ENCODE results near the gene GNG12. TPM values are rescaled to one million over a fixed set of nuclear protein-coding genes. Genes with fewer than 3 reads are reported as not detected.
A peak's percentile ranks its signal among the peaks of the same experiment; 100 is the strongest.

The GNG12 gene
- total and polyA plus RNA-seq, 9 of the 15 experiments (the other 6 are each of a cell fraction or from before 2014, with no cell fraction given) = 2.6 to 6.0 (median 4.1) TPM

DNA sequence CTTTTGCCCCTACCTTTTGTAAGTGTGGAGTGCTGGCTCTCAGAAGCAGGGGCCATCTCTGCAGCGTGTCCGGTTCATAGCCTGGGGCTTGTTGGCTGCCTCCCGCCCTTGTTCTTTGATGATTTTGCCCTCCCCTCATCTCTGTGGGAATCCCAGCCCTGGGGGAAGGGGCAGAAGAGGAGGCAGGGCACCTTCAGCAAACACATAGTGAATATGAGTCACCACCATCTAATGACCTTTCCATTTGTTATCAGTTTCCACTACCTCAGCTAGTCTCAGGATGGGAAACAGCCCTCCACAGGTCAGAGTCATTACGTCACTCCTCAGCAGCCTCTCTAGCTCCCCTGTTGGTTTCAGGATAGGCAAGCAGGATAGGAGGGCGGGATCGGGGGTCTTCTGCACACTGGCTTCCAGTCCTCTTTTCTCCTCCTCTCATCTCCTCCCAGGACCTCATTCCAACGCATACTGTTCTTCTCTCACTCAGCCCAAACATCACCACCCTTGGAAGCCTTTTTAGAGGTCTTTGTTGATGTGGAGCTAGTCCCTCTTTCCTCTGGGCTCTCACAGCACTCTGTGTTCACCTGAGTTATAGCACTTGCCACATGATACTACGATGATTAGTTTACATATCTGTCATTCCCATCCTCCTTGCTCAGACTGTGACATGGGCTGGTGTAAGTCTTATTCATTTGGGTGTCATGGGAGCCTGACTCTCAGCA, 132.4 kb downstream of the GNG12 start (continued):
- TF ChIP-seq MTA3 (IDR thresholded peaks at IDR 0.05; ENCODE audit: borderline replicate concordance) (peak; percentile 79; the same call in 1 of the 2 replicates), KHSRP (IDR thresholded peaks at IDR 0.05) (no peak), BHLHE40 (IDR thresholded peaks at IDR 0.05; ENCODE audit: low read length) (no peak), ZEB2 (IDR thresholded peaks at IDR 0.05) (peak; percentile 84), U2AF1 (optimal IDR thresholded peaks at IDR 0.05; ENCODE audit: low read depth, low read length) (no peak), PCBP2 (IDR thresholded peaks at IDR 0.05; ENCODE audit: low read depth, low read length, poor library complexity, severe bottlenecking) (no peak), PHF21A (IDR thresholded peaks at IDR 0.05; ENCODE audit: borderline replicate concordance, low read depth) (peak; percentile 33; the same call in 1 of the 2 replicates), RCOR1 (IDR thresholded peaks at IDR 0.05; ENCODE audit: borderline replicate concordance in 1 of 2, low read depth in 2 of 2, low read length in 2 of 2) (peak in 1 of 2 experiments; percentile 90; a peak in 2 of 4 replicates), JUNB (CRISPR knock-in tag; conservative IDR thresholded peaks at IDR 0.05) (peak; percentile 75), SMARCC2 (IDR thresholded peaks at IDR 0.05; ENCODE audit: low read depth) (0 out of 2 replicates have a peak, but pooled peaks have one; percentile 75)
- TF ChIP-seq, protein P1, sequence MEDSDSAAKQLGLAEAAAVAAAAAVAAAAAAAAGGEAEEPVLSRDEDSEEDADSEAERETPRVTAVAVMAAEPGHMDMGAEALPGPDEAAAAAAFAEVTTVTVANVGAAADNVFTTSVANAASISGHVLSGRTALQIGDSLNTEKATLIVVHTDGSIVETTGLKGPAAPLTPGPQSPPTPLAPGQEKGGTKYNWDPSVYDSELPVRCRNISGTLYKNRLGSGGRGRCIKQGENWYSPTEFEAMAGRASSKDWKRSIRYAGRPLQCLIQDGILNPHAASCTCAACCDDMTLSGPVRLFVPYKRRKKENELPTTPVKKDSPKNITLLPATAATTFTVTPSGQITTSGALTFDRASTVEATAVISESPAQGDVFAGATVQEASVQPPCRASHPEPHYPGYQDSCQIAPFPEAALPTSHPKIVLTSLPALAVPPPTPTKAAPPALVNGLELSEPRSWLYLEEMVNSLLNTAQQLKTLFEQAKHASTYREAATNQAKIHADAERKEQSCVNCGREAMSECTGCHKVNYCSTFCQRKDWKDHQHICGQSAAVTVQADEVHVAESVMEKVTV (CRISPR knock-in tag; IDR thresholded peaks at IDR 0.05) = no peak
- TF ChIP-seq, protein P2, sequence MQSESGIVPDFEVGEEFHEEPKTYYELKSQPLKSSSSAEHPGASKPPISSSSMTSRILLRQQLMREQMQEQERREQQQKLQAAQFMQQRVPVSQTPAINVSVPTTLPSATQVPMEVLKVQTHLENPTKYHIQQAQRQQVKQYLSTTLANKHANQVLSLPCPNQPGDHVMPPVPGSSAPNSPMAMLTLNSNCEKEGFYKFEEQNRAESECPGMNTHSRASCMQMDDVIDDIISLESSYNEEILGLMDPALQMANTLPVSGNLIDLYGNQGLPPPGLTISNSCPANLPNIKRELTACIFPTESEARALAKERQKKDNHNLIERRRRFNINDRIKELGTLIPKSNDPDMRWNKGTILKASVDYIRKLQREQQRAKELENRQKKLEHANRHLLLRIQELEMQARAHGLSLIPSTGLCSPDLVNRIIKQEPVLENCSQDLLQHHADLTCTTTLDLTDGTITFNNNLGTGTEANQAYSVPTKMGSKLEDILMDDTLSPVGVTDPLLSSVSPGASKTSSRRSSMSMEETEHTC (IDR thresholded peaks at IDR 0.05) = no peak
- TF ChIP-seq, protein P3, sequence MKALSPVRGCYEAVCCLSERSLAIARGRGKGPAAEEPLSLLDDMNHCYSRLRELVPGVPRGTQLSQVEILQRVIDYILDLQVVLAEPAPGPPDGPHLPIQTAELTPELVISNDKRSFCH (CRISPR knock-in tag; IDR thresholded peaks at IDR 0.05) = no peak
- TF ChIP-seq, protein P3 (tag; IDR thresholded peaks at IDR 0.05) = peak; percentile 98
- TF ChIP-seq, protein P4, sequence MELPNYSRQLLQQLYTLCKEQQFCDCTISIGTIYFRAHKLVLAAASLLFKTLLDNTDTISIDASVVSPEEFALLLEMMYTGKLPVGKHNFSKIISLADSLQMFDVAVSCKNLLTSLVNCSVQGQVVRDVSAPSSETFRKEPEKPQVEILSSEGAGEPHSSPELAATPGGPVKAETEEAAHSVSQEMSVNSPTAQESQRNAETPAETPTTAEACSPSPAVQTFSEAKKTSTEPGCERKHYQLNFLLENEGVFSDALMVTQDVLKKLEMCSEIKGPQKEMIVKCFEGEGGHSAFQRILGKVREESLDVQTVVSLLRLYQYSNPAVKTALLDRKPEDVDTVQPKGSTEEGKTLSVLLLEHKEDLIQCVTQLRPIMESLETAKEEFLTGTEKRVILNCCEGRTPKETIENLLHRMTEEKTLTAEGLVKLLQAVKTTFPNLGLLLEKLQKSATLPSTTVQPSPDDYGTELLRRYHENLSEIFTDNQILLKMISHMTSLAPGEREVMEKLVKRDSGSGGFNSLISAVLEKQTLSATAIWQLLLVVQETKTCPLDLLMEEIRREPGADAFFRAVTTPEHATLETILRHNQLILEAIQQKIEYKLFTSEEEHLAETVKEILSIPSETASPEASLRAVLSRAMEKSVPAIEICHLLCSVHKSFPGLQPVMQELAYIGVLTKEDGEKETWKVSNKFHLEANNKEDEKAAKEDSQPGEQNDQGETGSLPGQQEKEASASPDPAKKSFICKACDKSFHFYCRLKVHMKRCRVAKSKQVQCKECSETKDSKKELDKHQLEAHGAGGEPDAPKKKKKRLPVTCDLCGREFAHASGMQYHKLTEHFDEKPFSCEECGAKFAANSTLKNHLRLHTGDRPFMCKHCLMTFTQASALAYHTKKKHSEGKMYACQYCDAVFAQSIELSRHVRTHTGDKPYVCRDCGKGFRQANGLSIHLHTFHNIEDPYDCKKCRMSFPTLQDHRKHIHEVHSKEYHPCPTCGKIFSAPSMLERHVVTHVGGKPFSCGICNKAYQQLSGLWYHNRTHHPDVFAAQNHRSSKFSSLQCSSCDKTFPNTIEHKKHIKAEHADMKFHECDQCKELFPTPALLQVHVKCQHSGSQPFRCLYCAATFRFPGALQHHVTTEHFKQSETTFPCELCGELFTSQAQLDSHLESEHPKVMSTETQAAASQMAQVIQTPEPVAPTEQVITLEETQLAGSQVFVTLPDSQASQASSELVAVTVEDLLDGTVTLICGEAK (IDR thresholded peaks at IDR 0.05) = 0 out of 2 replicates have a peak, but pooled peaks have one; percentile 5
- TF ChIP-seq, protein P4 (CRISPR knock-in tag; IDR thresholded peaks at IDR 0.05) = no peak

Data from K562 (cell line).